VCaP (cell line): ENCODE results near the gene PRKD1.
A peak's percentile ranks its signal among the peaks of the same experiment; 100 is the strongest.

Experiments used
- H3K27ac ChIP-seq: fragments of 450-650 bp; 2 replicates; pipeline ENCODE4 v1.5.1; 2017
- TF ChIP-seq, protein P1 (sequence below): fragments of 450-650 bp; conservative IDR thresholded peaks from 2 replicates; pipeline ENCODE4 v1.5.1; 2017; ENCODE audit warnings: mild to moderate bottlenecking, moderate library complexity

PRKD1 gene

DNA sequence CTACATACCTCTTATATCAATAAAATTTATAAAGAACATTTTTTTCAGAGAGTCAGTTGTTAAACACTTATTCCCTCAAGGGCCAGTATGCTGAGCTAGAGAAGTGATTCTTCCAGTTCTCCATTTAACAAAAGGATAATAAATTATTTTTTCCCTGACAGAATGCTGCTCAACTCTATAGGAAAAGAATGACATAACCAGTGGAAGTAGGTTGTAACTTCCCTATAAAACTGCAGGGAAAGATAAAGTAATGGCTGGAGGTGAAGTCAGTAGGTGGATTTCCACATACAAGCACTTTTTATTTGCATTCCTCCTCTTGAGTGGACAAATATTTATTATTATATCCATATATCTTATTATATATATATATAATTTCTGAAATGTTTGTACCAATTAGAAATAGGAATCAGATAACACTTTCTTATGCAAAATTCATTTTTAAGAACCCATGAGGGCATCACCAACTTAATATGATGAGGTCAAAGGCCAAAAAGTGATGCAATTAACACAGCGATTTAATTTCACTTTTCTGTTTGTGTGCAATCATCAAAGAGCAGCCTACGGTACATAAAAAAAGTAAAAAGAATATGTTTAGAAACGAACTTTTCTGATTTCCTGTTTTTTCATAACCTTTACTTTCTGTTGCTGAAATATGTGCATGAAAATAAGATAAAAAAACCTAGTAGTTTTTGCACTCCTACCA, 175.3 kb downstream of the PRKD1 start:
- TF ChIP-seq, protein P1, sequence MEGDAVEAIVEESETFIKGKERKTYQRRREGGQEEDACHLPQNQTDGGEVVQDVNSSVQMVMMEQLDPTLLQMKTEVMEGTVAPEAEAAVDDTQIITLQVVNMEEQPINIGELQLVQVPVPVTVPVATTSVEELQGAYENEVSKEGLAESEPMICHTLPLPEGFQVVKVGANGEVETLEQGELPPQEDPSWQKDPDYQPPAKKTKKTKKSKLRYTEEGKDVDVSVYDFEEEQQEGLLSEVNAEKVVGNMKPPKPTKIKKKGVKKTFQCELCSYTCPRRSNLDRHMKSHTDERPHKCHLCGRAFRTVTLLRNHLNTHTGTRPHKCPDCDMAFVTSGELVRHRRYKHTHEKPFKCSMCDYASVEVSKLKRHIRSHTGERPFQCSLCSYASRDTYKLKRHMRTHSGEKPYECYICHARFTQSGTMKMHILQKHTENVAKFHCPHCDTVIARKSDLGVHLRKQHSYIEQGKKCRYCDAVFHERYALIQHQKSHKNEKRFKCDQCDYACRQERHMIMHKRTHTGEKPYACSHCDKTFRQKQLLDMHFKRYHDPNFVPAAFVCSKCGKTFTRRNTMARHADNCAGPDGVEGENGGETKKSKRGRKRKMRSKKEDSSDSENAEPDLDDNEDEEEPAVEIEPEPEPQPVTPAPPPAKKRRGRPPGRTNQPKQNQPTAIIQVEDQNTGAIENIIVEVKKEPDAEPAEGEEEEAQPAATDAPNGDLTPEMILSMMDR, result no peak
- peak overlapping the region; percentile 17; the same call in 1 of the 2 replicates for H3K27ac ChIP-seq

DNA sequence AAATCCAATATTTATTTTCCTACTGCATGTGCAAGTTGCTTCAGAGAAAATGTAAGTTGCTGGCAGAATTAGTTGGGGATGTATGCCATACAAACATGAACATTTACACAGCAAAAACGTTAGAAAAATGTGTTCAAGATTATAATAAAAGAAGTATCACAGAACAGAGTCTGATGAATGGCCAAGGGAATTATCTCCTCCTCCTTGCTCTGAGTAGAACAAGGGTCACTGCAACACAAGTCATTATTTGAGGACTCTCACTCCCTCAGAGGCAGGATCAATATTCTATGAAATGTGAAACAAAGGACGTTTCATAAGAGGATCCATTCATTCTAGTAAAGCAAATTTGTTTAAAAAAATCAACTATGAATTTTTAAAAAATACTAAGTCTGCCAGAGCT, 177.8 kb downstream of the PRKD1 start:
- H3K27ac ChIP-seq, result peak overlapping the region; percentile 56
- TF ChIP-seq, protein P1, result no peak

- peak overlapping the region; percentile 56 for H3K27ac ChIP-seq
- TF ChIP-seq, protein P1, result no peak
Observed at GRCh38 chr14:29749327-29749726, 178.3 kb downstream of the PRKD1 start.

GRCh38 chr14:29745863-29746262, 181.8 kb downstream of the PRKD1 start:
- TF ChIP-seq, protein P1, result no peak
- peak overlapping the region; percentile 27 for H3K27ac ChIP-seq

DNA sequence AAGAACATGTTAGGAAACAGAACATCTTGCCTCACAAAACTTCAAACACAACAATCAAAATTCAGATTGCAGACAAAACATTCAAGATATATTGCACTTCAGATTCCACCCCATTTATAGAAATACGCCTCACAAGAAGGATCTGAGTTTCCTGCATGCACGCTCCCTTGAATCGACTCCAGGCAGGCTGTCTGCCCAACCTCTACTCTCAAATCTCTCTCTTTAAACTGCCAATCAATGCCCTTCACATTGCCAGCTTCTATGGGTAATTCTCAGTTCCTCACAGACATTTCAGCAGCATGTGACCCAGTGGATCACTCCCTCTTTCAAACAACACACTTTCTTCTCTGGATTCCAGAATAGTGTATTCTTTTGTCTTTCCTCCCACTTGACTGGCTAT, 184.1 kb downstream of the PRKD1 start:
- TF ChIP-seq, protein P1, result no peak
- no peak overlapping the region; the same call in 1 of the 2 replicates for H3K27ac ChIP-seq

DNA sequence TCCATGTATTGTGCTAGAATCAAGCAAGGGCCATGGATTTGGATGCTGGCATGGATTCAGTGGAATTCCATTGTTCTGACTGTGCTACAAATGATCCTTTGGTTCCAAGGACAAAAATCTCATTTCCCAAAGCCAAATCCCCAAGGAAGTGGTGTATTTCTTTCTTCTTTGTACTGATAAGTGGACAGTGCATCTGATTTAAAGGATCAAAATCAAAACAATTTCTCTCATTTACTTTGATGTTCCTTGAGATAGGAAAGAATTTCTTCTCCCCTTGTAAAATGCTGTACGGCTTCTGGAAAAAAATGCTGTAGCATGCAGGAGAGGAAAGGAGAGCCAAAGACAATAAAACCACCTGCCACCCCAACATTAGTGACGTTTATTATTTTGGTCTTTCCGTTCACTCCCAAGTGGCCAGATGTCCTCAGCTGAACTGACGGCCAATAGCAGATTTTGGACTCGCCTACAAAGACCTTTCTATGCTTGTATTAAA, 185.7 kb downstream of the PRKD1 start:
- TF ChIP-seq, protein P1, result no peak
- H3K27ac ChIP-seq, result peak overlapping the region; percentile 27; the same call in 1 of the 2 replicates

DNA sequence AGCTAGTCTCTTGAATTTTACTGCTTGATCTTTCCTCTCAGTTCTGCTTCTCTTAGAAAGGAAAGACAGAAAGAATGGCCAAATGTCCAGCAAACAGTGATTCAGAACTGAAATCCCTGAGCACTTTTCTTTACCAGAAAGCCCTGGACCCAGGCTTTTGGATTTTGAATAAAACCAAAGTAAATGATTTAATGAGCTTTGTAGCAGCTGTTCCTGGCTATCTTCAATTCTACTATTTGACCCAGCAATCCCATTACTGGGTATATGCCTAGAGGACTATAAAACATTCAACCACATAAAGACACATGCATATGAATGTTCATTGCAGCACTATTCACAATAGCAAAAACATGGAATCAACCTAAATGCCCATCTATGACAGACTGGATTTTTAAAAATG, 187.2 kb downstream of the PRKD1 start:
- no peak overlapping the region; the same call in 1 of the 2 replicates for H3K27ac ChIP-seq
- TF ChIP-seq, protein P1, result no peak
